H1 (cell line): ENCODE data around the gene COG3. TPM values are rescaled to one million over a fixed set of nuclear protein-coding genes. Genes with fewer than 3 reads are reported as not detected.

Experiments used
- CTCF ChIA-PET: fragments of 300-600 bp; sonication (Branson Sonifier 250); formaldehyde crosslinking; loops from one replicate; lab custom pipeline; 2021; ENCODE audit not compliant: partially characterized antibody; lab: Charles Lee
- POLR2A ChIA-PET: fragments of 300-600 bp; sonication (Branson Sonifier 250); formaldehyde crosslinking; loops from one replicate; lab custom pipeline; 2021; ENCODE audit warnings: inconsistent platforms; ENCODE audit not compliant: partially characterized antibody; lab: Charles Lee
- DNase-seq, 2 experiments: peaks; one replicate each; pipeline versions ENCODE4 v3.0.0 to v3.0.0-alpha.2; 2010 to 2022; ENCODE audit warnings: low spot score in 2 of 2, low read depth in 1 of 2, mixed read lengths in 1 of 2
- FAIRE-seq: peaks from 2 replicates; lab custom pipeline; 2011; peaks lifted over from hg19 to GRCh38; lab: Jason Lieb, UNC
- H2AFZ ChIP-seq: 2 replicates; pipeline ENCODE4 v1.8.1; 2012; ENCODE audit warnings: low read length, inconsistent platforms
- H2AK5ac ChIP-seq: 2 replicates; pipeline ENCODE4 v1.6.1; 2013; ENCODE audit warnings: low read depth, low read length
- H2BK120ac ChIP-seq: replicated peaks from 2 replicates; pipeline ENCODE3; 2013; ENCODE audit warnings: low read depth, low read length, inconsistent platforms
- H2BK12ac ChIP-seq: 2 replicates; pipeline ENCODE4 v1.6.1; 2013; ENCODE audit warnings: low read depth, low read length
- H2BK15ac ChIP-seq: 2 replicates; pipeline ENCODE4 v1.6.1; 2013; ENCODE audit warnings: low read length
- H2BK20ac ChIP-seq: 2 replicates; pipeline ENCODE4 v1.6.1; 2013; ENCODE audit warnings: low read length
- H2BK5ac ChIP-seq: 2 replicates; pipeline ENCODE4 v1.6.1; 2013; ENCODE audit warnings: low read depth, low read length
- H3K14ac ChIP-seq: 2 replicates; pipeline ENCODE4 v1.6.1; 2013; ENCODE audit warnings: inconsistent platforms; ENCODE audit not compliant: insufficient read length
- H3K18ac ChIP-seq: 2 replicates; pipeline ENCODE4 v1.6.1; 2013; ENCODE audit warnings: low read length; ENCODE audit errors: extremely low read depth
- H3K23ac ChIP-seq: 2 replicates; pipeline ENCODE4 v1.6.1; 2013; ENCODE audit warnings: inconsistent platforms; ENCODE audit not compliant: insufficient read length
- H3K23me2 ChIP-seq: 2 replicates; pipeline ENCODE4 v1.6.1; 2013; ENCODE audit warnings: low read depth, low read length
- H3K27ac ChIP-seq: 2 replicates; pipeline ENCODE4 v1.6.1; 2011; ENCODE audit warnings: low read depth, low read length, inconsistent platforms
- H3K27me3 ChIP-seq, 4 experiments: replicated peaks in 1 of 4; 1 replicate in 1 of 4; 2 replicates in 3 of 4; pipeline versions ENCODE4 v1.6.1 to v1.8.1; 2011 to 2013; ENCODE audit warnings: low read length in 3 of 4, mild to moderate bottlenecking in 3 of 4, inconsistent platforms in 2 of 4, mixed read lengths in 2 of 4, moderate library complexity in 1 of 4; ENCODE audit not compliant: control insufficient read depth in 3 of 4, insufficient read depth in 3 of 4; ENCODE audit errors: extremely low read depth in 1 of 4
- H3K36me3 ChIP-seq, 4 experiments: 2 replicates each; pipeline versions ENCODE4 v1.6.1 to v1.8.1; 2011 to 2013; ENCODE audit warnings: mild to moderate bottlenecking in 4 of 4, low read length in 3 of 4, moderate library complexity in 2 of 4, control low read depth in 1 of 4, inconsistent platforms in 1 of 4; ENCODE audit not compliant: insufficient read depth in 4 of 4, control insufficient read depth in 2 of 4
- H3K4ac ChIP-seq: replicated peaks from 2 replicates; pipeline ENCODE3; 2013; ENCODE audit warnings: low read length, low read depth, mixed read lengths, inconsistent platforms; ENCODE audit not compliant: insufficient read length
- H3K4me1 ChIP-seq, 4 experiments: replicated peaks in 1 of 4; 1 replicate in 1 of 4; 2 replicates in 3 of 4; pipeline versions ENCODE4 v1.6.1 to v1.8.1; 2011 to 2013; ENCODE audit warnings: low read length in 3 of 4, inconsistent platforms in 2 of 4, mixed read lengths in 1 of 4; ENCODE audit not compliant: insufficient read depth in 4 of 4, control insufficient read depth in 3 of 4
- H3K4me2 ChIP-seq, 2 experiments: 2 replicates each; pipeline versions ENCODE4 v1.6.1 to v1.8.1; 2011 to 2013; ENCODE audit warnings: low read depth in 2 of 2, low read length in 2 of 2, control low read depth in 1 of 2, inconsistent platforms in 1 of 2, mild to moderate bottlenecking in 1 of 2; ENCODE audit not compliant: insufficient read depth in 1 of 2
- H3K4me3 ChIP-seq, 4 experiments: fragments of 200-600, 300-600 bp in 1 of 4; sonication (generic), shearing (Covaris generic), sonication (Bioruptor Twin) in 1 of 4; 2 replicates each; pipeline versions ENCODE4 v1.5.1 to v1.8.1; 2011 to 2016; ENCODE audit warnings: low read length in 4 of 4, low read depth in 3 of 4, control low read depth in 2 of 4, inconsistent platforms in 2 of 4, mild to moderate bottlenecking in 2 of 4, mixed read lengths in 1 of 4, moderate library complexity in 1 of 4; ENCODE audit not compliant: insufficient read depth in 2 of 4; ENCODE audit errors: extremely low read depth in 1 of 4
- H3K56ac ChIP-seq: replicated peaks from 2 replicates; pipeline ENCODE3; 2013; ENCODE audit warnings: low read depth, mild to moderate bottlenecking, mixed read lengths, low read length, inconsistent platforms; ENCODE audit not compliant: insufficient read length
- H3K79me1 ChIP-seq: 2 replicates; pipeline ENCODE4 v1.6.1; 2013; ENCODE audit warnings: low read depth, low read length, control low read depth
- H3K79me2 ChIP-seq, 2 experiments: 2 replicates each; pipeline versions ENCODE4 v1.6.1 to v1.8.1; 2012 to 2013; ENCODE audit warnings: low read length in 2 of 2, mild to moderate bottlenecking in 2 of 2, inconsistent platforms in 1 of 2; ENCODE audit not compliant: insufficient read depth in 2 of 2, control insufficient read depth in 1 of 2
- H3K9ac ChIP-seq, 4 experiments: replicated peaks in 1 of 4; 1 replicate in 1 of 4; 2 replicates in 3 of 4; pipeline versions ENCODE4 v1.6.1 to v1.8.1; 2011 to 2013; ENCODE audit warnings: low read depth in 3 of 4, low read length in 3 of 4, control low read depth in 2 of 4, mild to moderate bottlenecking in 2 of 4, moderate library complexity in 2 of 4, inconsistent platforms in 1 of 4; ENCODE audit errors: extremely low read depth in 1 of 4
- H3K9me3 ChIP-seq, 2 experiments: 2 replicates each; pipeline versions ENCODE4 v1.6.1 to v1.8.1; 2012 to 2013; ENCODE audit warnings: mild to moderate bottlenecking in 2 of 2, moderate library complexity in 2 of 2, control low read depth in 1 of 2, inconsistent platforms in 1 of 2, low read depth in 1 of 2, low read length in 1 of 2, mixed read lengths in 1 of 2; ENCODE audit not compliant: insufficient read depth in 2 of 2
- H4K20me1 ChIP-seq, 2 experiments: replicated peaks in 1 of 2; 2 replicates each; pipeline versions ENCODE3 to v1.8.1; 2011 to 2013; ENCODE audit warnings: inconsistent platforms in 2 of 2, low read length in 2 of 2, mild to moderate bottlenecking in 1 of 2; ENCODE audit not compliant: insufficient read depth in 2 of 2, control insufficient read depth in 1 of 2
- H4K5ac ChIP-seq: 2 replicates; pipeline ENCODE4 v1.6.1; 2013; ENCODE audit warnings: low read length, low read depth, mixed read lengths, inconsistent platforms; ENCODE audit not compliant: insufficient read length
- H4K8ac ChIP-seq: 2 replicates; pipeline ENCODE4 v1.8.0; 2013; ENCODE audit warnings: mild to moderate bottlenecking, moderate library complexity, low read length, inconsistent platforms; ENCODE audit not compliant: insufficient read depth; ENCODE audit errors: extremely low read depth
- H4K91ac ChIP-seq: replicated peaks from 2 replicates; pipeline ENCODE3; 2013; ENCODE audit warnings: low read length, mixed read lengths, inconsistent platforms; ENCODE audit not compliant: insufficient read length
- ATF3 ChIP-seq: IDR thresholded peaks from 2 replicates; pipeline ENCODE4 v1.6.1; 2011; ENCODE audit warnings: low read depth, mild to moderate bottlenecking, low read length; ENCODE audit not compliant: insufficient read depth
- HDAC6 ChIP-seq: IDR thresholded peaks from one replicate; pipeline ENCODE4 v1.7.1; 2012; ENCODE audit warnings: low read depth, mild to moderate bottlenecking, inconsistent platforms, low read length, moderate library complexity
- POLR2A ChIP-seq, 2 experiments: IDR thresholded peaks; 1 replicate in 1 of 2; 2 replicates in 1 of 2; pipeline ENCODE4 v1.6.1; 2011; ENCODE audit warnings: low read depth in 2 of 2, low read length in 2 of 2, mild to moderate bottlenecking in 2 of 2; ENCODE audit errors: control extremely low read depth in 1 of 2
- RNF2 ChIP-seq: fragments of 200-900, 300-1000 bp; sonication (generic); IDR thresholded peaks from 2 replicates; pipeline ENCODE4 v1.7.1; 2016; ENCODE audit warnings: borderline replicate concordance, low read depth, mild to moderate bottlenecking, antibody characterized with exemption, low read length; ENCODE audit not compliant: poor library complexity, severe bottlenecking; ENCODE audit errors: missing control alignments
- WGBS, 2 experiments: shearing (Covaris generic) in 1 of 2; methylation state at CpG; one replicate each; pipeline versions ENCODE4 v1.1.6 to v1.1.7; 2013 to 2015; ENCODE audit warnings: low lambda C conversion rate in 2 of 2, mixed read lengths in 2 of 2, inconsistent platforms in 1 of 2, low coverage in 1 of 2, missing lambda C conversion rate in 1 of 2; ENCODE audit not compliant: insufficient replicate concordance in 2 of 2, insufficient coverage in 1 of 2, insufficient read length in 1 of 2; ENCODE audit errors: extremely low coverage in 1 of 2, missing lambda C conversion rate in 1 of 2; 5-methylcytosine and 5-hydroxymethylcytosine counted together
- polyA plus RNA-seq, 7 experiments: library from polyadenylated mRNA; depleted of rRNA in 3 of 7; stranded (reverse) in 5 of 7; unstranded in 2 of 7; fragments of >200 nt in 5 of 7; fragments of 200-250 nt in 2 of 7; gene quantifications; 1 replicate in 5 of 7; 2 replicates in 1 of 7; 4 replicates in 1 of 7; pipeline versions ENCODE4 v1.2.1 to v1.2.3, GENCODE V29; 2011 to 2013; ENCODE audit warnings: missing spikeins in 2 of 7, mixed read lengths in 2 of 7
- total RNA-seq: library from RNA; stranded (reverse); fragmentation: NEBNext Ultra II Directional; extraction: Animal tissue kit (Norgen Biotek cat#: 25700); gene quantifications from 2 replicates; pipeline ENCODE4 v1.2.1, GENCODE V29; 2021

Gene COG3
- total and polyA plus RNA-seq, 2 of the 8 experiments (the other 6 are each of a cell fraction or from before 2014, with no cell fraction given) = 12.7 to 13.5 TPM

GRCh38 chr13:45536224-45536623 is 71.5 kb downstream of the COG3 start:
- Histone ChIP-seq H3K27ac (no peak overlapping the region), H3K23me2 (no peaks in the 10 kb centered on the region), H3K4ac (no peak overlapping the region), H3K4me2 (no peak overlapping the region), H3K27me3 (no peaks in the 10 kb centered on the region), H4K91ac (no peak overlapping the region), H4K20me1 (no peaks in the 10 kb centered on the region), H2AK5ac (no peak overlapping the region), H3K9ac (no peak overlapping the region), H2BK5ac (no peak overlapping the region), H3K56ac (no peak overlapping the region), H3K4me1 (no peaks in the 10 kb centered on the region), H2BK15ac (no peak overlapping the region), H2BK12ac (no peak overlapping the region), H3K36me3 (peaks cover 0 to 17% (median 8%) of the 10 kb centered on the region in 4 experiments; a peak in 6 of 8 replicates), H4K5ac (no peak overlapping the region), H3K79me1 (no peaks in the 10 kb centered on the region), H3K14ac (no peak overlapping the region), H3K18ac (no peak overlapping the region), H2BK20ac (no peak overlapping the region), H3K9me3 (no peaks in the 10 kb centered on the region), H3K23ac (no peak overlapping the region), H2BK120ac (no peak overlapping the region), H3K79me2 (no peaks in the 10 kb centered on the region), H3K4me3 (no peak overlapping the region), H2AFZ (no peak overlapping the region), H4K8ac (no peak overlapping the region)
- FAIRE-seq = no peak
- POLR2A ChIA-PET = no interaction called here
- TF ChIP-seq HDAC6 (no peak), ATF3 (no peak), RNF2 (no peak), POLR2A (IDR thresholded peaks at IDR 0.05; ENCODE audit: control extremely low read depth in 1 of 2, low read depth in 2 of 2, low read length in 2 of 2) (no peak)
- no peak for DNase-seq
- WGBS, 2 experiments = 92% methylated on average over 2 of the region's 2 CpGs; no CpG with 5 or more reads in 1 of the 2 experiments
- CTCF ChIA-PET = interaction anchor here (1.6 kb wide), 1 partner anchor 193 kb away, joined by 4 read pairs; no protein-coding TSS in a partner anchor
